Kidney capillary endothelial cell (primary cell): ENCODE results near the gene DES.

Experiments
- DNase-seq: peaks from one replicate; pipeline ENCODE4 v3.0.0-alpha.2; 2018; ENCODE audit warnings: low spot score

DES gene

DNA sequence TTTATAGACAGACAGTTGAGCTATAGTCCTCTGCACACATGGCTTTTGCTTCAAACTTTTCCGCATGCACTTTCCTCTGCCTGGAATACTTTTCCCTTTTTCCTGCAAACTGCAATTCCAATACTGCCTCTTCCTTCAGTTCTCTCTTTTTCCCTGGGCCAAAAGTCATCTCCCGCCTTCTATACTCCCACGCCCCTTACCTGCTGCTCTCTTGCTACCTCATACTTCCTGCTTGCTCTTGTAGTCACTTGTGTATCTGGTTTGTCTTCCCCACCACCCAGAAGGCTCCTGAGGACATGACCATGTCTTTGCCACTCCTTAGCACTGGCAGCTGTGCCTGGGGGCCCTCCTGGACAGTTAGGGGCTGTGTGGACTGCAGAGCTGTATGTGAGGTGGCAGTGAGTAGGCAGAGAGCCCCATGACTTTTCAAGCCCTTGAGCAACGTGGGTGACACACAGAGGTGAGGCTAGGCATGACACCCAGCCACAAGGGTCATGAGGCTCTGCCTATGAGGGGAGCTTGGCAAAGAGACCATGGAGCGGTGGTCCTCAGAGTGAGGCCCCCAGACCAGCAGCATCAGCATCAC, 39.7 kb downstream of the DES start:
- no peak for DNase-seq

DNA sequence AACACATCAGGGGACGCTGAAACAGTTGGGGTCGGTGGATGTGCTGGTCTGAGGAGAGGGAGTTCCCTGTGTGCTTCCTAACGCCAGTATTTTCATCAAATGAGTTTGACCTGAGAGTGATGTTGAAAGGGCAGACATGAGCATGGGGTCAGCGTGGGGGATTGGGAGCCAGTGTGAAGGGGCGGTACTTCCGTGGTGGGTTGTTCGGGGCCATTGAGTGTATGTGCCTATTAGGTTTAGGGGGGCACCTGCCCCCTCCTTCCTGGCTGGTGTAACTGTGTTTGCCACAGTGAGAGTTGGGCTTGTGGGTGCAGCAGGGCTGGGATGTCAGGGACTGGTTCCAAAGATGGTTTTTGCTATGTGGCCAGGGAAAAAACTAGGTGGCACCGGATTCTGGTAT, 40.8 kb downstream of the DES start:
- DNase-seq: no peak

DNA sequence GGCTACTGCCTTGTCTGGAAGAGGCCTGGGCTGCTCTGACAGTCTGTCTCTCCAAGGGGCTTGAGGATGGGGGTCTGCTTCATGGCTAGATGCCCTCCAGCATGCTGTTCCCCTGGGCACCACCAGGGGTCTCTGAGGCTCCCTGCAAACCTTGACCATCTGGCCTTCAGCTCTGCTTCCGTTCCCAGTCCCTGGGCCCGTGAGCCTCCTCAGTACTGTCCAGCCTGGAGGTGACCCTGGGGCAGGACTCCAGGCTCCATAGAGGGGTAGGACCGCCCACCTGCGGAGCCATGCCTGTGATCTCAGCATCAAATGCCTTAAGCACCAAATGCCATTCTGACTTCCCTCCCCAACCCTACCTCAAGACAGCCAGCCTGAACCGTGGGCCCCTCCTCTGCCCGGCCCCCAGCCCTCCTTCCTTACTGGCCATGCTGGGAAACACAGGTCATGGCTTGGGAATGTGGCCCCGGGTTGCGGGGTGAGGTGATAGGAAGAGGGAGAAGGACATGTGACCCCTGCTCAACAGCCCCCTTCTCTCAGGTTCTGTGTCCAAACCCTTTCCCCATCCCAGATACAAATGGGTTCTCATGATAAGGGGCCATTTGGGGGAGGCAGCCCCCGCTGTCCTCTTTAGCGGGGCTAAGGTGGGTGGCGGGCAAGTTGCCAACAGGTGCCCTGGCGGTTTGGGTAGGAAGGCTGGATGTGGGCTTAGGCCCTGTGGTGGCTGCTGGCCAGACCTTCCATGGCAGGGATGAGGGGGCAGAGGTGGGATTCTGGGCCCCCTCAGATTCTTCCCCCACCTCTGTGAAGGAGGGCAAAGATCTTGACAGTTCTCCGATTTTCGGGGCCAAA, 41.5 kb downstream of the DES start:
- DNase-seq: peak; percentile 38

DNA sequence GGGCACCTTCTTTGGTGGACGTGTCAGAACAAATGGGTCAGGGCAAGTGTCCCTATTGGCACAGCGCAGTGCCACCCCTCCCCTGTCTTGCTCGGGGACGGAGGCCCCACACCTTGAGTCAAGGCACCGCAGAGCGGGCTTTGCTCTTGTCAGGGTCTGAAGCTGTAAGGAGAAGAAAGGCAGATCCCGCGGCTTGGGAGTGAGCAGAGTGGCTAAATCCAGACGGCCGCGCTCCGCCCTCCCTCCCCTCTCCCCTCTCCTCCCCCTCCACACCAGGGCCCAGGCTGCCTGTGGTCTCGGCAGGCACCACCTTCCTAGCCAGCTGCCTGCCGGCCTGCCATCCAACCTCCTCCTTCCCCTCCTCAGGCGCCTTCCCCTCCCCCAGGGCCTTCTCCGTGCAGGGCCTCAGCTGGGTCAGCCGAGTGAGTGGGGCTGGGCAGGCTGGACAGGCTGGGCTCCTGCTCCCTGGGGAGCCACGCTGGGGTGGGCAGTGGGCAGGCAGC, 42.3 kb downstream of the DES start:
- no peak for DNase-seq

DNA sequence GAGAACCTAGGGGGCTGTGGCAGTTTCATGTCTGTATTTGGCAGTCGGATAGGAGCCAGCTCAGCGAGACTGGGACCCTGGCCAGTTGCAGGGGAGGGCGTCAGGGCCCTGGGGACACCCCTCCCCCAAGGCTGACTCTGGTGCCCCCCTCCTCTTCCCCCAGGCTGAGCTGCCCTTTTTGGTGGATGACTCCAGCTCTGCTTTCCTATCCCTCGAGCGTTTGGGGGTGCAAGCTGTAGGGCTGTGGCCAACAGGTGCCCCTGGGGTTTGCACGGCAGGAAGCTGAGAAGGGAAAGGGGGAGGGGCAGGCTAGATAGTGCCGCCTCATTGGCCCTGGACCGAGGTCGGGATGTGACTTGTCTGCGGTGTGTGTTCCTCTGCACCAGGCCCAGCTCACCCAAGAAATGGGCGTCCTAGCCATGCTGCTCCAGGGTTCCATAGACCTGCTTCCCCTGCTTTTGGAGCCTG, 42.9 kb downstream of the DES start:
- DNase-seq: no peak

DNA sequence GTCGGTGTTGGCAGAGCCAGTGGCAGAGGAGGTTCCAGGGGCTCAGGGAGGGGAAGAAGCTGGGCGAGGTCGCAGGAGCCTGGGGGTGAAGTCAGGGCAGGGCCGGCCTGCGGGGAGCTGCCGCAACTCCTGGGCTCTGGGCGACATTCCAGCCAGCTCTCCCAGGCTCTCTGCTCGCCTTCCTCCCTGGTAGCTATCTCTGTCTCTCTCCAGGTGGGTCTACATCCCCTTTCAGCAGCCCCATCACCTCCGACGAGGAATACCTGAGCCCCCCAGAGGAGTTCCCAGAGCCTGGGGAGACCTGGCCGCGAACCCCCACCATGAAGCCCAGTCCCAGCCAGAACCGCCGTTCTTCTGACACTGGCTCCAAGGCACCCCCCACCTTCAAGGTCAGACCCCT, 43.5 kb downstream of the DES start:
- no peak for DNase-seq

DNA sequence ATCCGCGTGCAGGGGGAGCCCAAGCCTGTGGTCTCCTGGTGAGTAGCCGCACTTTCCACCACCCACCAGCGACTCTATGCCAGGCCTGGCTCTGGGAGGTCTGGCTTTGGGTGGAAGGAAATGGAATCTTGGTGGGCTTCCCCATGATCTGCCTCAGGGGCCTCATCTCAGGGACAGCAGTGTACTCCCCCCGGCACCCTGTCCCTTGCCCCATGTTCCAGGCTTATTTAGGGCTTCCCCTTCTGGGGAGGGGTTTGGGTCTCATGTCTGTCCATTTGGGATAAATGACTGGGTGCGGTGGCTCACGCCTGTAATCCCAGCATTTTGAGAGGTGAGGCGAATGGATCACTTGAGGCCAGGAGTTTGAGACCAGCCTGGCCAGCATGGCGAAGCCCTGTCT, 44.2 kb downstream of the DES start:
- no peak for DNase-seq

DNA sequence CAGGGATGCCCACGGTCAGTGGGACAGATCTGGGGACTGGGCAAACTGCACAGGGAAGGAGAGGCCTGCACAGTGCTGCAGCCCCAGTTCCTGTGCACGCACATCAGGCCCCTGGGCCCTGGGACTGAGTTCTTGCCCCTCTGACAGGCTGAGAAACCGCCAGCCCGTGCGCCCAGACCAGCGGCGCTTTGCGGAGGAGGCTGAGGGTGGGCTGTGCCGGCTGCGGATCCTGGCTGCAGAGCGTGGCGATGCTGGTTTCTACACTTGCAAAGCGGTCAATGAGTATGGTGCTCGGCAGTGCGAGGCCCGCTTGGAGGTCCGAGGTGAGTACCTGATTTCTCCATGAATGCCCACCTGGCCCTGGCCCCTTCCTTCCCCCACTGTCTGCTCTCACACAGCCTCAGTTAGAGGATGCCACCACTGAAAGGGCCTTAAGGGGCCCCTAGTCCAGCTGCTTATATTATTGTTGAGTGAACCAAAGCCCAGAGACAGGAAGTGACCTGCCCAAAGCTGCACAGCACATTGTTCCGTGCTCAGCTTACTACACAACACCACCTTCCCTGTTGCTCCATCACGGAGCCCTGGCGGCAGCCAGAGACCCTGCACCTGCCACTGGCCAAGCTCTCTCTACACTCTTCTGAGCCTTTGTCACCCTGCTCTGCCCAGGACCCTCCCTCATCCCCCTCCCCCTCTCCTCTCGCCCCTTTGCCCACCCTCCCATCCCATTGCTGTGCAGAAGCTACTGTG, 46.3 kb downstream of the DES start:
- no peak for DNase-seq

DNA sequence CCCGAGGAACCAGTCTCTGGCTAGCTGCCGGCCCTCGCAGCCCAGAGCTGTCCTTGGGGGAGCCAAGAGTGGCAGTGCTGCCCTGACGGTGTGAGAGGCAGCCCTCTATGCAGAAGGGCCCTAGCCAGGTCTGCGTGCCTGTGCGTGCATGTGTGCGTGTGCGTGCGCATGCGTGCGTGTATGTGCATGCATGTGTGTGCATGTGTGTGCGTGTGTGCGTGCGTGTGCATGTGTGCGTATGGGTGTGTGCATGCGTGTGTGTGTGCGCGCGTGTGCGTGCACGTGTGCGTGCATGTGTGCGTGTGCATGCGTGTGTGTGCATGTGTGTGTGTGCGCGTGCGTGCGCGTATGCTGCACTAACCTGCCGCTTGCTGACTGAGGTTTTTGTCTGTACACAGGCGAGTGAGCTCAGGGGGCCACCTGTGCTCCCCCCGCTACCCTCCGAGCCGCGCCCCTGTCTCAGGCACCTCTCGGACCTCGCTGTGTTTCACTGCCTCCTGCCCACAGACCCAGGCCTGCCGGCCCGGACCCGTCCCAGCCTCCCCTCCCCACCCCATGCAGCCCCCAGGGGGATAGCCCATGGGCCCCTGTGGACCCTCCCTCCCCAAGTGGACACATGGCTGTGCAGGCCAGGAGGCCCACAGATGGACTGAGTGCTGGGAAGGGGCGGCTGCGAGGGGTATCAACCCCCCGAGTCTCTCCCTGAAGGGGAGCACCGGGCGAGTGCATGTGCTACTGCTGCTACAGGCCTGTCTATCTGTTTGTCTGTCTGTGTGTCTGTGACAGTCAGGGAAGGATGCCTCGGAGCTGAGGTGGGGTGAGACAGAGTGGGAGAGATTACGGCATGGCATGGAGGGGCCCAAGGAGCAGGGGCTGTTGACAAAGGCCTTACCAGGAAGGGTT, 47.7 kb downstream of the DES start:
- no peak for DNase-seq

DNA sequence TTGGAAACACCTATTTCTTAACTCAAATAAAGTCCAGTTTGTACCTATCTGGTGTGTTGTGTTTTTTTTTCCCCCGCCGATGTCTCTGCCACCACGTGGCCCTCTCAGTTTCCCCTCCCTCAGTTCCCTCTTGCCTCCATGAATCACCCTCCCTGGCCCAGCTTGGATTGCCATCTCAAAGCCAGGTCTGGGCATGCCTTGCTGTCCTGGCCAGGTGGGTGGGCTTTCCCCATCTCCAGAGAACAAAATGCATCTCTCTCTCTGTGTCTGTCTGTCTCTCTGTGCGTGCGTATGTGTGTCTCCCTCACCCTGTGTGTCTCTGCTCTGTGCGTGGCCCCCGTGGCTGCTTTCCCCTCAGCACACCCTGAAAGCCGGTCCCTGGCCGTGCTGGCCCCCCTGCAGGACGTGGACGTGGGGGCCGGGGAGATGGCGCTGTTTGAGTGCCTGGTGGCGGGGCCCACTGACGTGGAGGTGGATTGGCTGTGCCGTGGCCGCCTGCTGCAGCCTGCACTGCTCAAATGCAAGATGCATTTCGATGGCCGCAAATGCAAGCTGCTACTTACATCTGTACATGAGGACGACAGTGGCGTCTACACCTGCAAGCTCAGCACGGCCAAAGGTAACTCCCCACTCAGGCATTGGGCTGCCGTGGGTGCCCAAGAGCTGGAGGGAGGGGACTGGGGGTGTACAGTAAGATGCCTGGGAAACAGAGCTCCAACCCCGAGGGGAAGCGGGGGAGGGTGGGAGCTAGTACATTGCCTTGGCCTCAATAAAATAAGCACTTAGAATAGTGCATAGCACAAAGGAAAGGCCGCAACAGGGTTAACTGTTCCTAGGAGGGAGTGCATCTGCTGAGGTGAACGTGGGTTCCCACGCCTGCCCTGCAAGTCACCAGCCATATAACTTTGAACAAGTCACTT, 48.9 kb downstream of the DES start:
- no peak for DNase-seq

DNA sequence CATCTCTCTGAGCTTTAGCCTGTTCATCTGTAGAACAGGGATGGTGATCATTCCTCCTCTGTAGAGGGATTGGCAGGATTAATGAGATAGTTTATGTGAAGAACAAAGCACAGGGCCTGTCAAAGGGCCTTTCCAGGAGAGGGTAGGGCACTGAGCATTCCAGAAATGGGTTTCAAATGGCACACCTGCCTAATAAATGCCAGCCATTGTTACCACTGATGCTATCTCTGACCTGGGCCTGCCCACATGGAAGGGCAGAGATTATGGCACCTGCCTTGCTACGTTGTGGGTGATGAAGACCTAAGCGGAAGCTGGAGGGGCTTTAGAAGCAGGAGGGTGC, 49.5 kb downstream of the DES start:
- no peak for DNase-seq

DNA sequence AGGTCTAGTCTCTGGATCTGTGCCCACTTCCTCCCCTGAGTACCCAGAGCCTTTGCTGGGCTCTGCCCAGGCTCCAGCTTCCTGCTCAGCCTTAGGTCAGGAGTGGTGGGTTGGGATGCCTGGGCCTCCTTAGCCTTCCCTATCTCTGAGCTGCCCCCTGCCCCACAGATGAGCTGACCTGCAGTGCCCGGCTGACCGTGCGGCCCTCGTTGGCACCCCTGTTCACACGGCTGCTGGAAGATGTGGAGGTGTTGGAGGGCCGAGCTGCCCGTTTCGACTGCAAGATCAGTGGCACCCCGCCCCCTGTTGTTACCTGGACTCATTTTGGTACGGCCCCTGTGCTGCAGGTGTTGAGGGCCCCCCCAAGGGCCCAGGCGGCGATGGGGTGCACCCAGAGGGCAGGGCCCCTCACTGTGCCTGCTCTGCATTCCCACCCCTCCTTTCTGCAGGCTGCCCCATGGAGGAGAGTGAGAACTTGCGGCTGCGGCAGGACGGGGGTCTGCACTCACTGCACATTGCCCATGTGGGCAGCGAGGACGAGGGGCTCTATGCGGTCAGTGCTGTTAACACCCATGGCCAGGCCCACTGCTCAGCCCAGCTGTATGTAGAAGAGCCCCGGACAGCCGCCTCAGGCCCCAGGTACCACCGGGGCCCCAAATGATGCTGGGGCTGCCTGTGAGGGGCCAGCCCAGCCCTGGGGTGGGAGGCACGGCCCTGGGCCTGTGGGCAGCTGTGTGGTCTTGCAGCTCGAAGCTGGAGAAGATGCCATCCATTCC, 50.4 kb downstream of the DES start:
- no peak for DNase-seq

DNA sequence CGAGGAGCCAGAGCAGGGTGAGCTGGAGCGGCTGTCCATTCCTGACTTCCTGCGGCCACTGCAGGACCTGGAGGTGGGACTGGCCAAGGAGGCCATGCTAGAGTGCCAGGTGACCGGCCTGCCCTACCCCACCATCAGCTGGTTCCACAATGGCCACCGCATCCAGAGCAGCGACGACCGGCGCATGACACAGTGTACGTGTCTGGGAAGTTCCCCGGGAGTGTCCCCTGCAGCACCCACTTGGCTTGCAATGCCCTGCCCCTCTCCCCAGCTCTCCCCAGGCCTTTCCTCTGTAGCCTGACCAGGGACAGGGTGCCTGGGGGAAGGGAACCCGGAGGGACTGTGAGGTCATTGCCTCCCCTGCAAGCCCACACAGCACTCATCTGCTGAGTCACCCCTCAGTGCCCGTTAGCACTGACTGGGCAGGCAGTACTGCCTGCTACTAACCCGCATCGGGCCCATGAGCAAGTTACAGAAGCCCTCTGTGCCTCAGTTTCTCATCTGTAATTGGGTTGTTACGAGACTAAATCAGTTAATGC, 51.1 kb downstream of the DES start:
- DNase-seq: no peak

DNA sequence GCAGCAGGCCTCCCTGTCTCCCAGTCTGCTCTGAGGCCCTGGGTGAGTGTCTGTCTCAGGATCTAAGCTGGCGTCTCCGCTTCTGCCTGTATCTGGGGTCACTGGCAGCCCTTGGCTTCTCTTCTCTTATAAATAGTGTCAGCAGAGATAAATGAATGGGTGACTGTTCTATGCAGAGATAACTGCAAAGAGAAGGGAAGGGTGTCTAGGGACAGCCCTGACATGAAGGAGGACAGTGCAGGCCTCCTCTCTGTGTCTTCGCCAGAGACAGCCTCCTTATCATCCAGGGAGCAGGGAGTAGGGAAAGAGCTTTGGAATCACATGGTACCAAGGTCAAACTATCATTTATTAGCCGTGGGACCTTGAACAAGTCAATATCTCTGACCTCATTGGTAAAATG, 52.3 kb downstream of the DES start:
- no peak for DNase-seq

DNA sequence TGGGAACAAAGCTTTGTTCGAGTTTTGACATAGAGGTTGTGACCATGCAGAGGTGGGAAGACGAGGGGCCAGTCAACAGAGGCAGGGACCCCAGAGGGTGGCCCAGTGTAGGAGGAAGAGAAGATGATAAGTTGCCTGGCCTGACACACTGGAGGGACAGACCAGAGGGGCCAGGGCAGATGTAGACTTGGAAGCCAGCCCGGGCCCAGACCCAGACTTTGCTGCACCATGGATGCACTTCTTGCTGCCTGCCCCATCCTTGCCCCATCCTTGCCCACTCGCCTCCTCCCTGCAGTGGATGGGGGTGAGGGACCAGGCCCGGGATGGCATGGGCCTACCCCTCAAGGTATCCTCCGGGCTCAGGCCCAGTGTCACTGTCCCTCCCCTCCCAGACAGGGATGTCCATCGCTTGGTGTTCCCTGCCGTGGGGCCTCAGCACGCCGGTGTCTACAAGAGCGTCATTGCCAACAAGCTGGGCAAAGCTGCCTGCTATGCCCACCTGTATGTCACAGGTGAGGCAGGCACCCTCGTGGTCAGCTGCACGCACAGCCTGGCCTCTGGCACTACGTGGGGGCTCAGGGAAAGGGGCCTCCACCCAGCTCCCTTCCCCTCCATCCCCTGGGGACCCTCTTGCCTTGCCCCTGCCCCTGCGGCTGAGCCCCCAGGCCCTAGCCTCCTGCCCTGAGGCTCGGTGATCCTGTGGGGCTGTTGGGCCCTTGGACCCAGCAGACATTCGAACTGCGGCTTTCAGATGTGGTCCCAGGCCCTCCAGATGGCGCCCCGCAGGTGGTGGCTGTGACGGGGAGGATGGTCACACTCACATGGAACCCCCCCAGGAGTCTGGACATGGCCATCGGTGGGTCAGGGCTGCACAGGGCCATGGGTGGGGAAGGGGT, 53.5 kb downstream of the DES start:
- DNase-seq: no peak

DNA sequence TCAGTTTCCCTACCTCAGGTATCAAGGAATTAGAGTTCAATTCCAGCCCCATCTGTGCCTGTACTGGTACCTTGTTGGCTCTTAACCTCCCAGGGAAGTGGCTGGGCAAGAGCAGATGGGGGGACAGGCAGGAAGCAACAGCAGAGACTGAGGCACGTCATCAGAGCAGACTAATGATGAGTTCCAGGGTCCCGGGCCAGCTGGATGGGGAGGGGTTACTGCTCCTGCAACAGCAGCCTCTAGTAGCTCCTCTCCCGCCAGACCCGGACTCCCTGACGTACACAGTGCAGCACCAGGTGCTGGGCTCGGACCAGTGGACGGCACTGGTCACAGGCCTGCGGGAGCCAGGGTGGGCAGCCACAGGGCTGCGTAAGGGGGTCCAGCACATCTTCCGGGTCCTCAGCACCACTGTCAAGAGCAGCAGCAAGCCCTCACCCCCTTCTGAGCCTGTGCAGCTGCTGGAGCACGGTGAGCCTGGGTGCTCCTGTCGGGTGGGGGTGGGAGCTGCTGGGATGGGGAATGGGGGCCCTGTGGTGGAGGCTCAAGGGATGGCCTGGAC, 54.5 kb downstream of the DES start:
- no peak for DNase-seq

DNA sequence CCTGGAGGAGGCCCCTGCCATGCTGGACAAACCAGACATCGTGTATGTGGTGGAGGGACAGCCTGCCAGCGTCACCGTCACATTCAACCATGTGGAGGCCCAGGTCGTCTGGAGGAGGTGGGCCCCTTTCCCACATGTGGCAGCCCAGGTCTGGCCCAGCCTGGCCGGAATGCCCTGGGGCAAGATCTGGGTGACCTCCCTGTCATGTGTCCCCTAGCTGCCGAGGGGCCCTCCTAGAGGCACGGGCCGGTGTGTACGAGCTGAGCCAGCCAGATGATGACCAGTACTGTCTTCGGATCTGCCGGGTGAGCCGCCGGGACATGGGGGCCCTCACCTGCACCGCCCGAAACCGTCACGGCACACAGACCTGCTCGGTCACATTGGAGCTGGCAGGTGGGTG, 55.3 kb downstream of the DES start:
- no peak for DNase-seq

DNA sequence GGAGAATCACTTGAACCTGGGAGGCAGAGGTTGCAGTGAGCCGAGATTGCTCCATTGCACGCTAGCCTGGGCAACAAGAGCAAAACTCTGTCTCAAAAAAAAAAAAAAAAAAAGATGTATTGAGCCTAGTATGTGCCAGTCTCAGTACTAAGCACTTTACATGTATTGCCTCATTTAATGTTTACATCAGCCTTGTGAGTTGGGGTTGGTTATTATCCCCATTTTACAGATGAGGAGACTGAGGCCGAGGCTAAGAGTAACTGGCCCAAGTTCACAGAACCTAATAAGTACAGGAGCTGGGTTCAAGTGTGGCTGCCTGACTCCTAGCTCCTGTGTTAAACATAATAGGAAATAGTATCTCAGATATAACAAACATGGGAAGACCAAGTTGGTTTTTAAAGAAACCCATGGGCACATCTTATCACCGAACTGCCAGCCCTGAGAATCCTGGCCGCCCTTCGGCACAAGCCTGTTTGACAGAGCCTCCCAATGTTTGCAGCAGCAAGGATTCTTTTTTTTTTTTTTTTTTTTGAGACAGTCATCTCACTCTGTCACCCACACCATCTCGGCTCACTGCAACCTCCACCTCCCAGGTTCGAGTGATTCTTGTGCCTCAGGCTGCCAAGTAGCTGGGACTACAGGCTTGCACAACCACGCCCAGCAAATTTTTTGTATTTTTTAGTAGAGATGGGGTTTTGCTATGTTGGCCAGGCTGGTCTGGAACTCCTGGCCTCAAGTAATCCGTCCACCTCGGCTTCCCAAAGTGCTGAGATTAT, 56.3 kb downstream of the DES start:
- DNase-seq: no peak
